GM21619 (cell line): ENCODE results near the gene MMP27.
A peak's percentile ranks its signal among the peaks of the same experiment; 100 is the strongest.

ENCODE experiments used
- ATAC-seq: cut with Tn5 transposase; IDR thresholded peaks from one replicate; pipeline ENCODE4 v1.9.1; 2021; ENCODE audit not compliant: unreplicated experiment

Gene MMP27

GRCh38 chr11:102703826-102704493, 1.6 kb downstream of the MMP27 start:
- no peak for ATAC-seq

GRCh38 chr11:102695201-102695600, 10.4 kb downstream of the MMP27 start:
- ATAC-seq, result no peak

GRCh38 chr11:102685754-102686153, 19.8 kb downstream of the MMP27 start:
- no peak for ATAC-seq

GRCh38 chr11:102685338-102685737, 20.2 kb downstream of the MMP27 start:
- no peak for ATAC-seq

GRCh38 chr11:102683277-102683676, 22.3 kb downstream of the MMP27 start:
- no peak for ATAC-seq

GRCh38 chr11:102680945-102681344, 24.6 kb downstream of the MMP27 start:
- no peak for ATAC-seq

GRCh38 chr11:102678022-102678421, 27.5 kb downstream of the MMP27 start:
- no peak for ATAC-seq

- no peak for ATAC-seq
These were observed 29.5 kb downstream of the MMP27 start for GRCh38 chr11:102676084-102676483.

- ATAC-seq, result peak; percentile 78
These were observed 35.9 kb downstream of the MMP27 start for GRCh38 chr11:102669664-102670063.

- ATAC-seq, result peak; percentile 57
These were observed 39.1 kb downstream of the MMP27 start for GRCh38 chr11:102666331-102666957.

- peak; percentile 49 for ATAC-seq
These were observed 41.4 kb downstream of the MMP27 start for GRCh38 chr11:102664001-102664752.

GRCh38 chr11:102662607-102663006, 43.0 kb downstream of the MMP27 start:
- no peak for ATAC-seq

GRCh38 chr11:102661040-102661439, 44.5 kb downstream of the MMP27 start:
- ATAC-seq, result no peak

GRCh38 chr11:102656528-102656927, 49.0 kb downstream of the MMP27 start:
- no peak for ATAC-seq

GRCh38 chr11:102655547-102655946, 50.0 kb downstream of the MMP27 start:
- no peak for ATAC-seq

GRCh38 chr11:102654761-102655160, 50.8 kb downstream of the MMP27 start:
- no peak for ATAC-seq

- no peak for ATAC-seq
These were observed 51.8 kb downstream of the MMP27 start for GRCh38 chr11:102653744-102654291.

- no peak for ATAC-seq
These were observed 58.1 kb downstream of the MMP27 start for GRCh38 chr11:102647430-102647829.

GRCh38 chr11:102643941-102644340, 61.6 kb downstream of the MMP27 start:
- no peak for ATAC-seq
